ENCODE measurements around the gene CRLF1.

The CRLF1 gene

GRCh38 chr19:18636183-18636968, 29.8 kb upstream of the CRLF1 start:
- peak; percentile 86 for DNase-seq

GRCh38 chr19:18635831-18636182, 29.2 kb upstream of the CRLF1 start:
- DNase-seq, result no peak

GRCh38 chr19:18634612-18635297, 28.2 kb upstream of the CRLF1 start:
- no peak for DNase-seq

GRCh38 chr19:18633321-18633720, 26.7 kb upstream of the CRLF1 start:
- DNase-seq, result no peak

- no peak for DNase-seq
Measured at GRCh38 chr19:18629166-18630088, 22.8 kb upstream of the CRLF1 start.

GRCh38 chr19:18626906-18627305, 20.3 kb upstream of the CRLF1 start:
- DNase-seq, result no peak

- no peak for DNase-seq
Measured at GRCh38 chr19:18620902-18621301, 14.3 kb upstream of the CRLF1 start.

- no peak for DNase-seq
Measured at GRCh38 chr19:18620311-18620710, 13.7 kb upstream of the CRLF1 start.

- DNase-seq, result no peak
Measured at GRCh38 chr19:18618236-18618635, 11.6 kb upstream of the CRLF1 start.

- no peak for DNase-seq
Measured at GRCh38 chr19:18617562-18617961, 11.0 kb upstream of the CRLF1 start.

- no peak for DNase-seq
Measured at GRCh38 chr19:18616023-18616422, 9.4 kb upstream of the CRLF1 start.

- DNase-seq, result no peak
Measured at GRCh38 chr19:18613589-18614234, 7.1 kb upstream of the CRLF1 start.

GRCh38 chr19:18612772-18613588, 6.4 kb upstream of the CRLF1 start, which contains the start of gene TMEM59L:
TMEM59L (plus strand) TSS chr19:18612870; CDS start chr19:18612959, 89 bp downstream.
- no peak for DNase-seq

GRCh38 chr19:18612051-18612771, 5.6 kb upstream of the CRLF1 start:
- no peak for DNase-seq

- DNase-seq, result no peak
Measured at GRCh38 chr19:18611327-18612050, 4.9 kb upstream of the CRLF1 start.

GRCh38 chr19:18610556-18611326, 4.1 kb upstream of the CRLF1 start:
- no peak for DNase-seq

- no peak for DNase-seq
Measured at GRCh38 chr19:18610245-18610555, 3.6 kb upstream of the CRLF1 start.

- no peak for DNase-seq
Measured at GRCh38 chr19:18609717-18610051, 3.1 kb upstream of the CRLF1 start.

- DNase-seq, result no peak
Measured at GRCh38 chr19:18608805-18609716, 2.5 kb upstream of the CRLF1 start.

Data from NCI-H748 treated with DMSO at 0.1 percent for 48 hours (cell line).